CD4-positive, alpha-beta T cell treated with Interleukin-12 subunit alpha and Interleukin-12 subunit beta, for 1 hour (primary cell): ENCODE measurements around the gene SUSD6.
A peak's percentile ranks its signal among the peaks of the same experiment; 100 is the strongest.
"Not testable (repeated sequence)": the region's sequence is repeated elsewhere in the genome, so short reads cannot be mapped to it uniquely, and the experiment has no call there.

Experiments
- DNase-seq: peaks from one replicate; pipeline ENCODE4 v3.0.0-alpha.2; 2020

The SUSD6 gene

GRCh38 chr14:69625299-69626131, 14.1 kb downstream of the SUSD6 start:
- DNase-seq = peak; percentile 68

DNA sequence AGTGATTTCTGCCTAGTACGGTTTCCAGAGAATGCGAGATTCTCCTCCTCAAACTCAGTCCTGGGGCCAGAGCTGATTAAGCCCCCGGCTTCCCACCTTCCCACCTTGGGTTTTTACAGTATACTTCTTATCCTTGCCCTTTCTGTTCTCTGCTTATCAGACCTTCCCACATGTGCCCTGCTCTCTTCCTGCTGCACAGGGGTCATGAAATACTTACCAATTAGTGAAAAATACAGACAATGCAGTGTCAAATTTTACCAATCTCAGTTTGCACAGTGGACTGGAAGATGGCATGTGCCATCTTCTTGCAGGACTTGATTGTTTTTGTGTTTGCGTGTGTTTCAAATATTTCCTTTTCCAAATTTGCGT, 14.7 kb downstream of the SUSD6 start:
- no peak for DNase-seq

GRCh38 chr14:69629225-69630127, 18.1 kb downstream of the SUSD6 start:
- no peak for DNase-seq

GRCh38 chr14:69630360-69630759, 19.0 kb downstream of the SUSD6 start:
- DNase-seq = no peak

DNA sequence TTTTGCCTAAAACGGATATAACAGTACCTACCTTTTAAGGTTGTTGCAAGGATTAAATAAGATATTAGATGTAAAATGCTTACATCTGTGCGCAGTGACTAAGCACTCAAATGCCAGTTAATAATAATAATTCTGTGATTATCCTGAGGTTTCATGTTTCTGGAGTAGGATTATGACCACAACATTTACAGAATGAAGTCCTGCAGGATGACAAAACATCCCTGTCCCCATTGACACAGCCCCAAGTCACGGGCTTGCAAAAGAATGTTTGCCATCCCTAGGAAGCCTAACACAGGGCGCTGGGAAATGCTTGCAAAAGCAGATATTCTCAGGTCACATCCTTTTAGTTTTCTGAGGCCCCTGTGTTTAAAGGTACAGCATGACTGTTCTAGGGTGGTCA, 20.1 kb downstream of the SUSD6 start:
- DNase-seq = no peak

DNA sequence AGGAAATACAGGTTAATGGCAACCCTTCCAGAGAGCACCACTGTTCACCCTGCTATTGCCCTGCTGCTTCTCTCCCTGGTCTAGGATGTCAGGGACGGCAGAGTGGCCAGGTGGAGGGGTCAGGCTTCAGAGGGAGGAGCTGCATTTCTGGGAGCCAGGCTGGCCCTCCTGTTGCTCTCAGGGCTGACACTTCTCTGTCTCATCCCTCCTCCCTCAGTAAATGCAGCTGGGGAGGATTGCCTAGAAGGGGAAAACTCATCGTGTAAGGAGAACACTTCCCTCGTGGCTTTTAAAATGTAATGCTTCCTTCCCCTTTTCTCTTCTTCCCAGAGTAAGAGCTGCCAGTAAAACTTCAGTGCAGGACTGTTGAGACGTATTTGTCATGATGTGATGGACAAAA, 20.8 kb downstream of the SUSD6 start:
- no peak for DNase-seq

DNA sequence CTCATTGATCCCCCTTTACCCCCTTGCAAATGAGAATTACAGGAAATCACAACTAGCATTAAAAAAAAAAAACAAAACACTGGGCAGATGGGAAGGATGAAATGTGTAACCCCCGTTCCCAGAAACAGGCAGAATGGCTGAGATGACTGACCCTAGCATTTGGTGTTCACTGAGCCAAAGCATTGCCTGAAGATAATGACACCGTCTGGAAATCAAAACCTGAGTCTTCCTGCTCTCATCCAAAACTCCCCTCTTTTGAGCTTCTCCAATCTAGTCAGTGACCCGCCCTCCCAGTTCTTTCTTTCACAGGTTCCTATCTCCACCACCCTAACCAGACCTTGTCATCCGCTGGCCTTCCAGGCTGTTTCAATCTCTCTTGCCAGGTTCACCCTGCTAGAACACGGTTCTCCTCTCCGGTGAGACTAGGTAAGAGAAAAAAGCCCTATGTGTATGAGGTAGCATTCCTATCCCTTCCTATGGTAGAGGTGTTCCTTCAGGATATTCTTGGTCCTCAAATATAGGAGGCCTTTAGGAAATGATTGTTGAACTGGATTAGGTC, 21.3 kb downstream of the SUSD6 start:
- no peak for DNase-seq

DNA sequence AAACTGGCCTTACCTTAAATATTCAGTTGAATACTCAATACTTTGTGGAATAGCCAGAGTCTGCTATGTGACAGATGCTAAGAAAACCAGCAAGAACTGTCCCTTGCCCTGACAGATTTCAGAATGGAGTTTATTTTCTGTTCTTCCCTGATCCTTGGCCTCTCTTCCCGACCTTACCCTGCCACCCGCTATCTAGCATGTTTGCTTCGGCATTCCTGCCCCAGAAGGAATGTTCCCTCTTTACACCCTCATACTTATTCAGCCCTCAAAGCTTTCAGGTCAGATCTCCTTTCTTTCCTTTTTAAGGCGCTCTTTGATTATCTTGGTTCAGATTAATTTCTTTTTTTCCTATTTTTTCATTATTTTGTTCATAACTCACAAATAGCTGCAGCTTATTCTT, 21.8 kb downstream of the SUSD6 start:
- no peak for DNase-seq

DNA sequence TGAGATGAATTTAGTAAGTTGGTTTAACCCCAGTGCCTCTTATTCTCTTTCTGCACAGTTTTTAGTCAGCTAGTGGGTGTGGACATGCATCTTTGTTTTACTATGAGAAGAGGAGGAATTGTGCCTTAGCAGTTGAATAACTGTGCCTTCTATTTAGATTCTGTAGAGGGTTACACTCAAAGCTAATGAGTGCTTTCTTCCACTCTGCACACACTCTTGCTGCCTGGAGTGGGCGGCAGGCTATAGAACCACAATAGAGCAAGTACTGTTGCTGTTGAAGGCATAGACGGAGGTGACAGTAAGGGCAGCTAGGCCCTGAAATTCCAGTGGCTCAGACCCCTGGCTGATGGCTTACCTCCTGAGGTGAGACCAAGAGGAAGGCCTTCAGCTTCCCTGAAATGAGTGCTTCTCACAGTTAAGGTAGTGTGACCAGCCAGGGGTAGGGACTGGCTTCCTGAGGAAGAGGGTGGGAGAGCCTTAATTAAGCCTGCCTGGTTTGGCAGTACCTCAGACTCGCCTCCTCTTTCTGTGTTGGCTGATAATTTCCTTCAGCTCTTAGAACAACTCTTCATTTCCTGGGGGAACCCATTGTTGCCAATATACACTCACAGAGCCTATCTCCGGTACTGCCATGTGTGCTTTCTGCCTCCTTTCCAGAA, 24.7 kb downstream of the SUSD6 start:
- DNase-seq = peak; percentile 23

- DNase-seq = no peak
These were observed 25.5 kb downstream of the SUSD6 start for GRCh38 chr14:69636718-69637480.

DNA sequence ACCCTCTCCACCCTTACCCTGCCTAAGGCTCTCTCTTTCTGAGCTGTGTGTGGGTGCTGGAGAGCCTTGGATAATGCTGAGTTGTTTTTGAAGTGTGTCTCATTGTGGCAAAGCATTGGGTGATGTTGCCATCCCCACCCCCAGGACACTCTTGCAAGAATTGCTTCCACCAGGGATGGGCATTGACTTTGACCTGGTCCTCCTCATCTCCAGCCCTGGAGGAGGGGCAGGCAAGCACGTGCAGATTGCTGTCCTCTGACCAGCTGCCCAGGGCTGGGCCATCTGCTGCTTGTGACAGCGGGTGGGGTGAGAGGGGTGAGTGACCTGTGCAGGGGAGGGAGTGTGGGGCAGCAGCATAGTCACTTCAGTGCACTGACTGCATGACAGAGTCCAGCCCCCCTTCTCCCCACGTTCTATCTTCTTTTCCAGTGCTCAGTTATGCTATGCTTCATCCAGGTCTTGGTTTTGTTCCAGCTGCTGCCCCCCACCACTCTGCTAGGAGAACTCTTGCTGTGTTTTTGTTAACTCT, 26.2 kb downstream of the SUSD6 start:
- DNase-seq = no peak

DNA sequence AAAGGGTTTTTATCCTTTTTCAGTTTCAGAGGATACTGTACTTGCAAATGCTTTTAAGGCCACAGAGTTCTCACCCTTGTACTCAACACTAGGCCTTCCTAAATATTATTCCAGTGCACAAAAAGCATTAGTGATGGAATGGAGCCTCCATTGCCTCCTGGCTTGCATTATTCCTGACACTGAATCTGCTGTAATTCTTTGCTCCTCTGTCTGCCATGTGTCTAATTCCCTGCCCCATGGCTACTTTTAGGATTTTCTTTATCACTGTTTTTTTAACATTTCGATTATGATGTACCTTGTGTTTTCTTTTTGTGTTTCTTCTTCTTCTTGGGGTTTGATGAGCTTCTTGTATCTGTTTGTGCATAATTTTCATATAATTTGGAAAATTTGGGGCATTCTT, 29.5 kb downstream of the SUSD6 start:
- DNase-seq = no peak

DNA sequence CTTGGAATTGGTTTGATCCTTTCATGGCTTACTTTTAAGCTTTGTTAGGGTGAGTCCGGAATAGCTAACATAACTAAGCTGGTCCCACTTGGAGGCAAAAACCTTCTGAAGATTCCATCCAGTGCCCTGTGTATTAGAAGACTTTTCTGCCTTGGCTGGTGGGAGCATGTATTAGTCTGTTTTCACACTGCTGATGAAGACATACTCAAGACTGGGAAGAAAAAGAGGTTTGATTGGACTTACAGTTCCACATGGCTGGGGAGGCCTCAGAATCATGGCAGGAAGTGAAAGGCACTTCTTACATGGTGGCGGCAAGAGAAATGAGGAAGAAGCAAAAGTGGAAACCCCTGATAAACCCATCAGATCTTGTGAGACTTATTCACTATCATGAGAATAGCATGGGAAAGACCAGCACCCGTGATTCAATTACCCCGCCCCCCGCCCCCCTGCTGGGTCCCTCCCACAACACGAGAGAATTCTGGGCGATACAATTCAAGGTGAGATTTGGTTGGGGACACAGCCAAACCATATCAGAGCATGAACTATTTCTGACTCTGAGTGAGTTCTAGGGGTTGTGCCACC, 30.9 kb downstream of the SUSD6 start:
- DNase-seq = not testable (repeated sequence)

DNA sequence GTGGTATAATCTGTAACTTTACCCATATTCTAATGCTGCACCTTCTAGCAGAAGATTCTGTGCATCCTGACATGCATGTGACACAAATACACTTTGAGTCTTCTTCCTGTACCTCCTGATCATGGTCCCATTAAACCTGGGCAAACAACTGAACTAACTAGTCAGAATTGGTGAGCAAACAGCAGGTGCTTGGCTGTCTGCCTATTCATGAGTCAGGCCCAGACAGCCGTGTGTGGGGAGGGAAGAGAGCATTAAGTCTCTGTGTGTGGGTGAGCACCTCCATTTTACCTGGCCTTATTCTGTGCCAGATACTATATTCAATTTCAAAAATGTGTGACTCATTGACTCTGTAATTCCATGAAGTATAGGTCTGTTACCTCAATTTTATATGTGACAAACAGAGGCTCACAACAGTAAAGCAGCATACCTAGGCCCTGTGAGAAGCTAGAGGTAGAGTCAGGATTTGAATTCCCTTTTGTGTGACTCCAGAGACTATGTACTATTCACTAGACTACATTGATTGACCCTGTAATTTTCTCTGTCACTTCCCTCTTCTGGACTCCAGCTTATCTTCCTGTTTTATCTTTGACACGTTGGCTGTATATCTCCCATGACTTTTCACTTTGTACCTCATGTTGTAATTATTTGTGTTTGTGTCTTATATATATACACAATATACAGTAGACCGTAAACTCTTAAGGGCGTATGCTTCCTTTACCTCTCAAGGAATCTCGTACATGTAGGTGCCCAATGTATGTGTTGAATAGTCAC, 32.2 kb downstream of the SUSD6 start:
- peak; percentile 29 for DNase-seq

DNA sequence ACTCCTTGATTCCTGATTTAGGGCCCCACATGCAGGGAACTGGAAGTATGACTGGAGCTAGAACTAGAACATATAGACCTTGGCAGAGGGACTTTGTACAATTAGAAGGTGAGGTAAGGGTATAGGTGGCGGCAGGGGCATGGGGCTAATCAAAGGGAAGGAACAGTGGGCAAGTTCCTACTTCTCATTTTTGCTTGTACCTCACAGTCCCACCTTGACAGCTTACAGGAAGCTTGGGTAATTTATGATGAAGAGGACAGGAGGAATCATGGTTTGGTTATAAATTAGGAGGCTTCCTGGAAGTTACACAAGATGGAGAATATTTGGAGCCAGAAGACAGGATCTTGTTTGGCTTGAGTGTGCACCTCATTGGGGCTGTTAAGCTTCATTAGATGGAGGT, 33.4 kb downstream of the SUSD6 start:
- DNase-seq = no peak

GRCh38 chr14:69647213-69647612, 35.8 kb downstream of the SUSD6 start:
- DNase-seq = no peak

- DNase-seq = not testable (repeated sequence)
These were observed 36.2 kb downstream of the SUSD6 start for GRCh38 chr14:69647642-69648041.

DNA sequence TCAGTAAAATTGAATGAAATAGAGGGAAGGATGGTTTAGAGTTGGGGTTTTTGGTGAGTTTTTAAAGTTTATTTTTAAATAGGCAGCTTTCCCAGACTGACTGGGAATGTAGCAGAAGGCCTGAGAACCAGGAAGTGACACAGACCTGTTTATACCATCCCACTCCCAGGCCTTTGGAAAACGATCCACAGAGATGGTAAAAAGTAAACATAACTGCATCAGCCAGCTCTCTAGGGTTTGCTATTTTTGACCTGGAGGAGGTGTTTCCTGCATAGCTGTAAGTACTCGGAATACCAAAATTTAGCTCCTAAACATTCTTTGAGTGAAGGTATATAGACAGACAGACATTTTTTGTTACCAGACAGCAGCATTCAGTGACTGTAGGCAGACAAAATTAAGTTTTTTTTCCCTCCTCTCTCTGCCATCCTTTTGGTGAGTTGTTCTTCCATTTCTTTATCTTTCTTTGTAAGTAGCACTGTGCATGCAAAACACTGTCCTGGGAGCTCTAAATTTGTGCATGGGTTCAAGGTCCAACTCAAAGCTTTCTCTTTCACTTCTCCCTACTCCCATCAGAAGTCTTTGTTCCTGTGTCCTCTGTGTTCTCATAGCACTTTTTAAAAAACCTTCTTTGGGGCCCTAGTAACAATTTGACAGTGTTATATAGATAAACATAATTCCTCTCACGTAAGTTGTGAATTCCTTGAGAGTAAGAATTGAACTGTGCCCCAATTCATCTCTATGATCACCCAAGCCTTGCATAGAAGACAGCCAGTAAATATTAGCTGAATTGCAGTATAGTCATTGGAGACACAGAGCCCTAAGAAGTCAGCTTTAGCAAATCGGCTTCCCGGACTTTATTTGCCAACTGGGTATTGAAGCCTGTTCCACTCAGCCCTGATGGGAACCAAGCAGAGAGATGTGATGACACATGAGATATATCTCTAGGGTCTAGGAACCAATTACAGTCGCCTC, 37.4 kb downstream of the SUSD6 start:
- DNase-seq = no peak

- no peak for DNase-seq
These were observed 39.6 kb downstream of the SUSD6 start for GRCh38 chr14:69650948-69651369.

DNA sequence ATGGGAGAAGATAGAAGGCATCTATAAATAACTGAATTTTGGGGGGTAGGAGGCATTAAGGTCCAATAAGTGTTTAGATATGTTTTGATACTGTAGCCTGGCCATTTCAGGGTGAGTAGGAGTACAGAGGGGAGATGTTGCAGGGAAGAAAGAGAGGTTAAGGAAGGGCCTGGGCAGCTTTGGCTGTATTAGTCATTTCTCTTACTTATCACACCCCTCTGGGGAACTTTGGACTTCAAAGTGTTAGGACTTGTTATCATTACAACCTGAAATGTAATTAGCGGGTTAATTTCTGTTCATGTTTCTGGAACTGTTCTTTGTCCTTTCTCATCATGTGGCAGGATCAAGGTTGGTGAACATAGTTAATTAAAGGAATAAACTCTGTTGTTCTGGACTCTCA, 40.3 kb downstream of the SUSD6 start:
- DNase-seq = no peak
